Peyer's patch (tissue), 4 donors: Measurements from ENCODE around the gene UBE3C.

ENCODE experiments used
- CTCF ChIP-seq, 6 experiments: fragments of 450-650 bp in 4 of 6; fragments of 200-600 bp in 2 of 6; sonication (generic) in 1 of 6; IDR thresholded peaks; one replicate each; pipeline ENCODE4 v1.5.1; 2017 to 2019; ENCODE audit warnings: antibody characterized with exemption in 6 of 6, mild to moderate bottlenecking in 3 of 6, moderate library complexity in 1 of 6
- POLR2A ChIP-seq, 2 donors: fragments of 450-650 bp; IDR thresholded peaks; one replicate each; pipeline ENCODE4 v1.5.1; 2017; ENCODE audit warnings: antibody characterized with exemption in 2 of 2, mild to moderate bottlenecking in 2 of 2, moderate library complexity in 2 of 2

GRCh38 chr7:157295338-157295737, 156.6 kb downstream of the UBE3C start:
- TF ChIP-seq CTCF (IDR thresholded peaks at IDR 0.05) (no peak), POLR2A (IDR thresholded peaks at IDR 0.05) (no peak)
